Erythroblast (primary cell): ENCODE results near the gene SPACA9.

Source experiments
- DNase-seq, 2 experiments: peaks; one replicate each; lab custom pipeline; 2025; lab: John Stamatoyannopoulos, UW
- GATA1 ChIP-seq: IDR thresholded peaks from 2 replicates; pipeline ENCODE4 v1.6.1; 2011; ENCODE audit warnings: low read depth, mild to moderate bottlenecking, control low read depth, low read length, moderate library complexity
- POLR2A ChIP-seq: IDR thresholded peaks from 2 replicates; pipeline ENCODE4 v1.6.1; 2011; ENCODE audit warnings: mild to moderate bottlenecking, low read length

The SPACA9 gene

DNA sequence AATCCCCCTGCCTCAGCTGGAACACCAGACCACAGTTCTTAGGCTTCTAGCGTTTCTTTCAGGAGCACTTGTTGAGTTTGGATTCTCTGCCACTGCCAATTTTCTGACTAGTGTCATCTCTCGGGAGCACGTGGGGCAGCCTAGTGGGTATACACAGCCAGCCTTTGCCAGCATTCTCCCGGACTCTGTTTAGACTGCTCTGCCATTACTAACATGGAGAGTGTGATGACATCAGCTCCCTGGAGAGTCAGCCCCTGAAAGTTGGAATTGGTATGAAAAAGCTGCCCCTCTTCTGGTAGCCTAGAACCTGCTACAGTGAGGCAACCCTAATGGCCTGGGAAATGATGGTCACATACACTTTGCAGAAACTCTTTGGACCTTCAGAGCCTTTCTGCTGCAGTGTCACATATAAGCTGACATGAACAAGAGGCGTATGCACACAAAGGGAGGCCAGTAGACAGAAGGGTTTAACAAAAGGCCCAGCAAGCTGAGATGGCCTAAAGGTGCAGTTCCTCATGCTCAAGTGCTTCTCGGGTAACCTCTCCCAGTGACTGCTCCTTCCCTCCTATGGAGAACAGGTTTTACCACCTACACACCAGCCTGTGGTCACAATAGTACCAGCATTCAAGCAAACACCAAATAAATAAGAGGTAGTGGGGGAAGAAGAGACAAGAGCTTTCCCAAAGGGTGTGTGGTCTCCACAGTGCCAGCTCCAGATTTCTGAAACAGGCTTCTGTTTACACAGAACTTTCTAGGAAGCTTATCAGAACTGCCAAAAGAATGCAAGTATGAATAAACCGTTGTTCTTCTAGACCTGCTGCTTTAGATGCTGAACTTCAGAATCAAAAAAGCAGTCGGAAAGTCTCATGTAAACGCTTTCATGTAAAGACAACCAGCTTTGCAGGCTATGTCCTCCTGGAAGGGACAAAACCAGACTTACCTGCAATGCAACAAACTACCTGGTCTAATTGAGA is 16.5 kb downstream of the SPACA9 start:
- DNase-seq, result peak in 1 of 2 experiments; percentile 43
- TF ChIP-seq GATA1 (no peak), POLR2A (no peak)

DNA sequence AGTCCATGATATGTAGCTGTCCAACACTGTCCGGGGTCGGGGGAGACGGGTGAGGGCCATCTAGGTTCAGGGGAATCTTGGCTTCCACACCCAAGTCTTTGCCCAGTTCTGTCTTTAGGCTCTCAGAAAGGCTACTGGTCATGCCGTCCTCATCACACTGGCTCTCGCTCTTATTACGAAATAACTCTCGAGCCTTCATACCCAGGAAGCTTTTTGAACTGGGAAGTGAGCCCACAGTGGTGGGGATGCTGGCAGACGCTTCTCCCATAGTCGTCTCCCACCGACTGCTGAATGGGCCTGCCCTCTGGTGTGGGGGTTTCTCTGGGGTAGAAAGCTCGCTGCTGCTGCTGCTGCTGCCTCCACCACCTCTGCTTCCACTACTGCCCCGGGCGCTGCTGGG is 17.6 kb downstream of the SPACA9 start:
- DNase-seq, result no peak
- TF ChIP-seq POLR2A, result no peak
- no peak for TF ChIP-seq GATA1

DNA sequence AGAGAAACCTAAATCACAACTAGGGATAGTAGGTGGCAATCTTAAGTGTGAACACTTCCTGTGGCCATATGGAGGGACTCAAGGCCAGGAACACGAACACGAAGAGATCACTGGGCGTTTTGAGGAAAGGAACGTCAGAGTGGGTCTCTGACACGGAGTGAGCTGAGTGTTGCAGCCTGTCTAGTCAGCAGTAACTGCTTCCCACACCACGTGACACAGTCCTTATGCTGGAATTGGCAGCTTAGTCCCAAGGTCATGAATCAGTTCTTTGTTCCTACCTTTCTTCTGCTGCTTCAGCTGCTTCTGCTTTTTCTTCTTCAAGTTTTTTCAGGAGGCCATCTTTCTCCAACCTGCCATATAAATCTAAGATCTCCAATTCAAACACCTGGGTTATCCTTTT is 18.2 kb downstream of the SPACA9 start:
- TF ChIP-seq GATA1 (no peak), POLR2A (no peak)
- no peak for DNase-seq

DNA sequence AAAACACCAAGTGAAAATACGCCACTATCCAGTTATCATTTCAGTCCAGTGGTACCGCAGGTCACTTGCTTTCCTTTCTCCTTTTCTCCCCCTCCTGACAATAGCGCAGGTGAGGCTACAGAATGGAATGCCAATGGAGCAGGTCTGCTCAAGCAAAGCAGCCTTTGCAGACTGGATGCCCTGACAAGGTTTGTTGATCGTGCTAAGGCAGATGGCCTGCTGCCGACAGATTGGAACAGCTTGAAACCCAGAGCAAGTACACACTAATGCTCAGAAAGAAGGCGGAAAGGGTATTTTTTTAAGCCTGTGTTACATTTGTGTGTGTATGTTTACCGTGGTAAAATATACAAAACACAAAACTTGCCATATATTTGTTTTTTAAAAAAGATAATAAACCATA is 19.4 kb downstream of the SPACA9 start:
- no peak for TF ChIP-seq POLR2A
- TF ChIP-seq GATA1, result no peak
- DNase-seq, result no peak

DNA sequence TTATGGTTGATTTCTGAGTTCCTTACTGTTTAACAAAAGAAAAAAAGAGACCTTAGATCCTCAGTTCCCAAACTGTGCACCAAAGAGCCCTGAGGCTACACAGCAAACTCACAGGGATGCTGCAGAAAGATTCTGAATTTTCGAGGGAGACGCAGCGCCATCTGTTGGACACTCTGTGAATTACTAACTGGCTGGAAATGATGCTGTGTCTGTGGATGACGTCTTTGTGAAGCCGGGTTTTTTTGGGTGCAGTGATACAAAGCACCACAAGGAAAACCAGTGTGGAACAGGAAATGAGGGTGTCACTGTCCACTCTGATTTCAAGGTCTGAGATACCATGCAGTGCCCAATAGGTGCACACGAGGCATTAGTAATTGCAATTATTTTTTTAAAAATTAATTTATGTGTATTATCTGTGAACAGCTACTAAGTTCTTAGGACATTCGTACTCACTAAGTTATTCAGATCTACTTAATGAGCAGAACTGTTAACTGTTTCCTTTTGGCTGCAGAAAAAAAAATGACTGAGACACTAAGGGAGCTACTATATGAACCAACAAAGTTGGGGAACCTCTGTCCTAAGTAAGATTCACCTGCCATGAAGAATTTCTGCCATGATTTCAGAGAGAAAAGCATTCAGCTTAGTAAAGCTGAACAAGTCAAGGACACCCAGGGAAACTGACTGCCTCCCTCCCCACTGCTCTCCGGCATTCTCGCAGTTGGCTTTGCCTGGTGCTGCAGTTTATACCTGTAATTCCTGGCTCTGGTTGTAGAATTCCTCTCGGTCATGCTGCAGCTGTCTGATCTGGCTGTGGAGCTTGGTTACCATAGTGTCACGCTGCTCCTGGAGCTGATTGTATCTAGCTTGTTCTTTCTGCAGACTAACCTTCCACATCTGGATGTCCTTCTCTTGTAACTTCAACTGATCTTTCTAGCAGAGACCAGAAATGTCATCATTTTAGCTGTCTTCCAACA is 23.4 kb downstream of the SPACA9 start:
- TF ChIP-seq GATA1 (no peak), POLR2A (no peak)

DNA sequence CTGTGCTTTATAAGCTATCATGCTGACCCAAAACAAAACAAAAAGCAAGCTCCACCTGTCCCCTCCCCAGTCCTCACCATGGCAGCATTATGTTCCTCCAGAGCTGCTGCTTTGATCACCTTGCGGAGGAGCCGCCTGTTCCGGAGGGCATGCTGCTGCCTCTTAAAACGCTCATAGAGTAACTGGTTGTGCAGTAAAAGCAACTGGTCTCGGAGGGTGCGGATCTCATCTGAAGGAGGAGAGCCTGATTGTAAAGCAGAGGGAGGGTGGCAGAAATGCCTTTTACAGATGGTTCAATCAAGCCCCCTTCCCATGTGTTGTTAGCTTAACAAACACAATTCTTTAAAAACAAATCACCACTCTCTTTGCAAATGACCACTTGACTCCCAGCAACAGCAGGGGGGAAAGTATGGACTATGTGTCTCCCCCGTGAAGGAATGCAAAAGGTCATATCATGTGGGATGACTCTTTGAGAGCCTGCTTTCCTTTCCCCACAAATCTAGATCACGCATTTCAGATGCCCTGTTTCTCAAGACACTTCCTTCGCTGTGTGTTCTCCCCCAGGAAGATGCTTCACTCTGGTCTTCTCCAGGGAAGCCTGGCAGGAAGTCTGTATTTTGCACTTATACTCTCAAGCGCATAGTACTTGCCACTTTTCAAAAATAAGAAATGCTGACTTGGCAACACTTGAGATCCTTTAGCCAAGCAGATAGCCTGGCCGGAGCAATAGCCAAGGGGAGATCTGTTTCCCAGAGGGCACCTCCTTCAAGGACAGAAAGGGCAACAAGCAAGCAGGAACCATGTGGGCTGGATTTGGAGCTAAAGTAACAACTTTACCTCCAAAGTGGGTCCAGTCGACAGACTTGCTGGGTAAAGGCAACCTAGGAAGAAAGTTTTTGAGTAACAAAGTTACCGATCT is 25.1 kb downstream of the SPACA9 start:
- no peak for DNase-seq
- no peak for TF ChIP-seq GATA1
- TF ChIP-seq POLR2A, result no peak

More for the DNA sequence above, 23.4 kb downstream of the SPACA9 start:
- DNase-seq, result peak; percentile 87 to 91

DNA sequence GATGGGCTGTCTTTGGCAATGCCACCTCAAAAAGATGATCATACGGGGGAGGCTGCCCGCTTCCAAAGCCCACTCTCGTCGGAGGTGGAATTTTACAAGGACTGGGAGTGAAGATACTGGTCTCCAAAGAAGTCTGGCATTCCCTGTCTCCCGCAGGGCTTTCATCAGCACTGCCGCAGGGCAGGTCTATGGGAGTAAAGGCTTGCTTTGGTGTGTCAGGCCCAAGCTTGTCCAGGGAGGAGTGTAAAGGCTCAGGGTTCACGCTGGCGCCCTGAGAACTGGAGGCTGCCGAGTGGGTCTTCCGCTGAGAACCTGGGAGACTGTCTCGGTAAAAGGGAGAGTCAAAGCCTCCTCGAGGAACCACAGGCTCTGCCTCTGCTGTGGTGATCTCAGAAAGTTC is 27.0 kb downstream of the SPACA9 start:
- TF ChIP-seq POLR2A (no peak), GATA1 (no peak)
- no peak for DNase-seq

DNA sequence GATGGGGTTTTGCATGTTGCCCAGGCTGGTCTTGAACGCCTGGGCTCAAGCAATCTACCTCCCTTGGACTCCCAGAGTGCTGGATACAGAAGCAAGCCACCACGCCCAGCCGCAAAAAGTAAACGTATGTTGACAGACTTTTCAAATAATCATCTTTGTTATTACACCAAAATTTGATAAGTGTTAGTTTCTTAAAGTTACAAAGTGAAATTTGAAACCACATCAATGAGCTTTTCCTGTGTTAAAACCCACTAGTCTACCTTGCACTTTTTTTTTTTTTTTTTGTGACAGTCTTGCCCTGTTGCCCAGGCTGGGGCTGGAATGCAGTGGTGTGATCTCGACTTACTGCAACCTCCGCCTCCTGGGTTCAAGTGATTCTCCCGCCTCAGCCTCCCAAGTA is 29.9 kb downstream of the SPACA9 start:
- TF ChIP-seq POLR2A, result no peak
- TF ChIP-seq GATA1, result no peak
- DNase-seq, result no peak

DNA sequence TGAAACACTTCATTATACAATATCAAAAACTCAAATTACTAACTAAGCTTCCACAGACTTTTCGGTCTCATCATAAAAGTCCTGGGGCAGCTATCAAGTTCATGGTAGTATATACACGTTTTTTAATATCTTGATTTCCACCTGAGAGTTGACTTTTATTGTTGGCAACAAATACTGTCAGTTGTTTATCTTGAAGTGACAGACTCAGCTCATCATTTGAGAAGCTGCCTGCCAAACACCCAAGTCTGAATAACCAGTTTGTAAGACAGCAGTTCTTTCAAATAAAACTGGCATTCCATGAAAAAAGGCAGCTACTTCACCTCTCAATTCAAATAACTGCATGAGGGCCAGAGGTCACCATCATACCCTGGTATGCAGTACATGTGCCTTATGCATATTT is 30.6 kb downstream of the SPACA9 start:
- TF ChIP-seq GATA1 (no peak), POLR2A (no peak)
- DNase-seq, result no peak

DNA sequence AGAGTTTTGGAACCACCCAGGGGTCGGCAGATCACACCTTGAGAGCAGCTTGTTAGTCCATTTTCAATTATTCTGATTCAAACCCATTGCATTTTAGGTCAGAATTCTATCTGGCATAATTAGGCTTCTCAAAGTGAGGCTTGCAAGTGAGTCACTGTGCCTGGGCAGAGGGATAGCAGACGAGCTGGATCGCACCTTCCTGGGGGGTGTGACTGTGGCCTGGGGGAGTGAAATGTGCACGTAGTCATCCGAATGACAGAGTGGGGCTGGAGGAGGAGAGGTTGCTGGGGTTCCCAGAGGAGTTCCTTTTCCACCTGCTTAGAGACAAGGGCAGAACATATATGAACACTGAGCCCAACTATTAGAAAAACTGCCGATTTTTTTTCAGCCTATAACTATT is 31.7 kb downstream of the SPACA9 start:
- no peak for DNase-seq
- no peak for TF ChIP-seq GATA1
- no peak for TF ChIP-seq POLR2A

DNA sequence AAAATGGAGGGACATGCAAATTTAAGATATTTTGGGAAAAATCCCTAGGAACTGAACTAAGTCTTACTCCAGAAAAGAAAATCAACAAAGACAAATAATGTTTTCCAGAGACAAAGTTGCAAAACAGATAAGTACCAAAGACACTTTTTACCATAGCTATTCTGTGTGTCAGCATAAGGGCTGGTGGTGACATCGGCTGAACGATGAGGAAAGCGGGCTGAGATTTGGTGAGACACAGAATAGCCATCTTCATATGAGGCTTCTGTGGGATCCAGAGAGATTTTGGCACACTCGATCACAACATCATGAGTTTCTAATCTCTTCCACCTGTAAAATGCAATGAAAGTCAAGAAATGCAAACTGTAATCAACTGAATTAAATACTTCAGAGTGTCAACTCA is 33.4 kb downstream of the SPACA9 start:
- no peak for DNase-seq
- no peak for TF ChIP-seq POLR2A

DNA sequence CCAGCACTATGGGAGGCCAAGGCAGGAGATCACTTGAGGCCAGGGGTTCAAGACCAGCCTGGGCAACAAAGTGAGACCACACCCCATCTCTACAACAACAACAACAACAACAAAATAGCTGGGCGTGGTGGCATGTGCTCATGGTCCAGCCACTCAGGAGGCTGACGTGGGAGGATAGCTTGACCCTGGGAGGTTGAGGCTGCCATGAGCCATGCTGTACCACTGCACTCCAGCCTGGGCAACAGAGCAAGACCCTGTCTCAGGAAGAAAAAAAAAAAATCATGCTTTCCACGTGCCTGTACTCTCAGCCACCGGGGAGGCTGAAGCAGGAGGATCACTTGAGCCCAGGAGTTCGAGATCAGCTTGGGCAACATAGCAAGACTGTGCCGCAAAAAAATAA is 36.2 kb downstream of the SPACA9 start:
- no peak for DNase-seq
- TF ChIP-seq POLR2A (no peak), GATA1 (no peak)
